SK-N-SH (cell line): ENCODE results near the gene PBX2. TPM values are rescaled to one million over a fixed set of nuclear protein-coding genes. Genes with fewer than 3 reads are reported as not detected.

Experiments
- CTCF ChIA-PET: fragments of 300-600, 350-600 bp; formaldehyde crosslinking; extraction: SDS; loops from one replicate; lab custom pipeline; 2021; lab: Yijun Ruan, JAX
- POLR2A ChIA-PET: fragments of 350-600 bp; sonication (Branson Sonifier 250); formaldehyde crosslinking; extraction: SDS; loops from one replicate; lab custom pipeline; 2020; ENCODE audit warnings: antibody characterized with exemption, inconsistent platforms; lab: Yijun Ruan, JAX
- DNase-seq: peaks from one replicate; pipeline ENCODE4 v3.0.0; 2012
- H2AFZ ChIP-seq: fragments of 200-600 bp; sonication (generic); 2 replicates; pipeline ENCODE4 v1.8.1; 2016; ENCODE audit warnings: antibody characterized with exemption, mild to moderate bottlenecking, low read depth
- H3F3A ChIP-seq: fragments of 200-600 bp; sonication (generic); replicated peaks from 2 replicates; pipeline ENCODE3; 2016; ENCODE audit warnings: antibody characterized with exemption, mild to moderate bottlenecking; ENCODE audit not compliant: insufficient read depth
- H3K27ac ChIP-seq, 2 experiments: fragments of 200-500 bp in 1 of 2; fragments of 200-600 bp in 1 of 2; sonication (Bioruptor generic) in 1 of 2; sonication (generic), shearing (Covaris generic) in 1 of 2; 2 replicates each; pipeline versions ENCODE4 v1.5.1 to v1.6.1; 2014 to 2016; ENCODE audit warnings: low read depth in 2 of 2, inconsistent platforms in 1 of 2, low read length in 1 of 2, mild to moderate bottlenecking in 1 of 2, mixed read lengths in 1 of 2
- H3K27me3 ChIP-seq: fragments of 200-600 bp; sonication (generic), shearing (Covaris generic); 2 replicates; pipeline ENCODE4 v1.6.1; 2016; ENCODE audit warnings: mixed run types; ENCODE audit not compliant: insufficient read depth
- H3K36me3 ChIP-seq, 2 experiments: fragments of 200-500 bp in 1 of 2; fragments of 200-600 bp in 1 of 2; sonication (Bioruptor generic) in 1 of 2; sonication (generic) in 1 of 2; replicated peaks in 1 of 2; 2 replicates each; pipeline versions ENCODE3 to v1.5.1; 2014 to 2016; ENCODE audit warnings: low read length in 1 of 2, mild to moderate bottlenecking in 1 of 2; ENCODE audit not compliant: insufficient read depth in 2 of 2, control insufficient read depth in 1 of 2
- H3K4me1 ChIP-seq, 2 experiments: fragments of 200-500 bp in 1 of 2; fragments of 200-600 bp in 1 of 2; sonication (Bioruptor generic) in 1 of 2; sonication (generic), shearing (Covaris generic) in 1 of 2; 2 replicates each; pipeline versions ENCODE4 v1.5.1 to v1.6.1; 2014 to 2016; ENCODE audit warnings: low read depth in 1 of 2, low read length in 1 of 2, mixed run types in 1 of 2; ENCODE audit not compliant: insufficient read depth in 2 of 2, control insufficient read depth in 1 of 2
- H3K4me2 ChIP-seq: fragments of 200-600 bp; sonication (generic), shearing (Covaris generic); 2 replicates; pipeline ENCODE4 v1.6.1; 2017; ENCODE audit warnings: mixed run types
- H3K4me3 ChIP-seq, 2 experiments: fragments of 200-500 bp in 1 of 2; fragments of 200-600 bp in 1 of 2; sonication (Bioruptor generic) in 1 of 2; sonication (generic), shearing (Covaris generic) in 1 of 2; 2 replicates each; pipeline versions ENCODE4 v1.5.1 to v1.8.1; 2014 to 2016; ENCODE audit warnings: low read depth in 2 of 2, inconsistent platforms in 1 of 2, low read length in 1 of 2, mild to moderate bottlenecking in 1 of 2, mixed read lengths in 1 of 2, moderate library complexity in 1 of 2
- H3K79me2 ChIP-seq: fragments of 200-600 bp; sonication (generic); 2 replicates; pipeline ENCODE4 v1.8.1; 2017; ENCODE audit warnings: mild to moderate bottlenecking; ENCODE audit not compliant: insufficient read depth
- H3K9ac ChIP-seq: fragments of 200-600 bp; sonication (generic); 2 replicates; pipeline ENCODE4 v1.6.1; 2017; ENCODE audit warnings: mixed run types
- H3K9me2 ChIP-seq: fragments of 200-600 bp; sonication (generic); 2 replicates; pipeline ENCODE4 v1.6.1; 2017; ENCODE audit warnings: mixed run types
- H3K9me3 ChIP-seq: fragments of 200-600 bp; sonication (generic); 2 replicates; pipeline ENCODE4 v1.6.1; 2017; ENCODE audit warnings: mixed run types, mild to moderate bottlenecking, moderate library complexity
- H4K20me1 ChIP-seq: fragments of 200-600 bp; sonication (generic); 2 replicates; pipeline ENCODE4 v1.6.1; 2017; ENCODE audit warnings: mild to moderate bottlenecking, mixed run types; ENCODE audit not compliant: insufficient read depth
- ELF1 ChIP-seq: IDR thresholded peaks from 2 replicates; pipeline ENCODE4 v1.4.0; 2012
- FOSL2 ChIP-seq: IDR thresholded peaks from 2 replicates; pipeline ENCODE4 v1.4.0; 2012; ENCODE audit warnings: low read depth, mild to moderate bottlenecking, moderate library complexity, borderline replicate concordance
- MEF2A ChIP-seq: IDR thresholded peaks from 2 replicates; pipeline ENCODE4 v1.4.0; 2012; ENCODE audit warnings: low read depth, borderline replicate concordance
- NFIC ChIP-seq: IDR thresholded peaks from 2 replicates; pipeline ENCODE4 v1.4.0; 2012; ENCODE audit warnings: borderline replicate concordance
- NRF1 ChIP-seq: IDR thresholded peaks from 2 replicates; pipeline ENCODE4 v1.6.1; 2012; ENCODE audit warnings: low read depth, mild to moderate bottlenecking, low read length
- RAD21 ChIP-seq: IDR thresholded peaks from 2 replicates; pipeline ENCODE4 v1.6.1; 2012; ENCODE audit warnings: mild to moderate bottlenecking, low read length
- TCF12 ChIP-seq: IDR thresholded peaks from 2 replicates; pipeline ENCODE4 v1.4.0; 2012
- YY1 ChIP-seq: IDR thresholded peaks from 2 replicates; pipeline ENCODE4 v1.4.0; 2012; ENCODE audit warnings: low read depth, mild to moderate bottlenecking
- WGBS: methylation state at CpG from one replicate; pipeline ENCODE4 v1.1.6; 2017; ENCODE audit warnings: low lambda C conversion rate; 5-methylcytosine and 5-hydroxymethylcytosine counted together
- polyA plus RNA-seq, 3 experiments: library from polyadenylated mRNA; depleted of rRNA; stranded (reverse); fragments of >200 nt; gene quantifications; 2 replicates each; pipeline ENCODE4 v1.2.3, GENCODE V29; 2012
- TF ChIP-seq, protein P1 (sequence below): fragments of 200-600 bp; sonication (generic); IDR thresholded peaks from 2 replicates; pipeline ENCODE4 v1.6.1; 2017; ENCODE audit warnings: antibody characterized with exemption, mild to moderate bottlenecking, moderate library complexity
- TF ChIP-seq, protein P2 (sequence below): IDR thresholded peaks from 2 replicates; pipeline ENCODE4 v1.4.0; 2012; ENCODE audit warnings: low read depth, borderline replicate concordance
- TF ChIP-seq, protein P3 (sequence below): fragments of 150-350 bp; IDR thresholded peaks from 2 replicates; pipeline ENCODE4 v1.6.1; 2016; ENCODE audit warnings: mild to moderate bottlenecking, low read depth, low read length
- TF ChIP-seq, protein P4 (sequence below): IDR thresholded peaks from 2 replicates; pipeline ENCODE4; 2012

Gene PBX2
- polyA plus RNA-seq, 1 of the 3 experiments (the other 2 are of a cell fraction), result 74.5 TPM

DNA sequence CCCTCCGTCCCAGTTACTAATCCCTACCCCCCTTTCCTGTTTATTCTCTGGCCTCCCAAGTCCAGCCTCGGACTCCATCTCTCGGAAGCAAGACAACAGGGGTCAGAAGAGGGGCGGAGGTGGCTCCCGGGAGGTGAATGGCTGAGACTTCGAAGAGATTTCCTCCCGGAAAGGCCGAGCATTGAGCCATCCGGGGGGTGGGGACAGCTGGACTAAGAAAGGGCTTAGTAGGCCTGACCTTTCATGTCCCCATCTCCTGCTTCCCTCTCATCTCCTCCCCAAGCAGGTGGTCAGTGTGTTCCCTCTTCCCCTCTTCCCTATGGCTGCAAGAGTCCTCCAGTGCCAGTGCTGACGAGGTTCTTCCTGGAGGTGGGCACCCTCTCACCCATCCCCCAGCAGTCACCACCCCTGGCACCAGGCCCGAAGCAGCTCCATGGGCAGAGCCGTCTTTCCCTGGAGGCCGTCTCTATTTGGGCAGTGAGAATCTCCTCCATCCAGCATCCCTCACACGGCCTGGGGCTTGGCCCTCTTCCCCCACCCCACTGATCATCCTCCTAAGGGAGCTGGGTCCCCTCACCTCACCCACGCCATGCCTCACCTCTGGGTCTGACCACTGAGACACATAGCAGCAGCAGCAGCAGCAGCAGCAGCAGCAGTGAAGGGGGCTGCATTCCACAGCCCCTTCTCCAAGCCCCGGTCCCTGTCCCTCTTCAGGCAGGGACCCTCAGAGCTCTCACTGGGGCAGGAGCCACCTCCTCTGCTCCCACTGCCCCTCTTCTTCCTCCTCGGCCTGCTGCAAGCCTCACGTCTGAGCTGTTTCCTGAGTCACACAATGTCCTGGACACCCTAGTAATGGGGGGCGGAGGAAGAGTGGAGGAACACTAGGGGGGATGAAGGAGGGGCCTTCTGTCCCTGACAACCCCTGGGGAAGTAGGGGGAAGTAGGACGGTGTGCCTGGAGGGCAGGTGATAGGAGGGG, 33.5 kb upstream of the PBX2 start, which contains the start of gene NOTCH4:
Gene NOTCH4, minus strand, starts transcription at position 810 of the 978 bp plus-strand sequence. Its CDS starts 139 bp downstream, at position 671.
- no peaks in the 10 kb centered on the region for H3K9me2 ChIP-seq
- no peak for TF ChIP-seq FOSL2
- TF ChIP-seq RAD21, result no peak
- TF ChIP-seq MEF2A, result no peak
- TF ChIP-seq NFIC, result no peak
- no peak for TF ChIP-seq ELF1
- TF ChIP-seq, protein P1, sequence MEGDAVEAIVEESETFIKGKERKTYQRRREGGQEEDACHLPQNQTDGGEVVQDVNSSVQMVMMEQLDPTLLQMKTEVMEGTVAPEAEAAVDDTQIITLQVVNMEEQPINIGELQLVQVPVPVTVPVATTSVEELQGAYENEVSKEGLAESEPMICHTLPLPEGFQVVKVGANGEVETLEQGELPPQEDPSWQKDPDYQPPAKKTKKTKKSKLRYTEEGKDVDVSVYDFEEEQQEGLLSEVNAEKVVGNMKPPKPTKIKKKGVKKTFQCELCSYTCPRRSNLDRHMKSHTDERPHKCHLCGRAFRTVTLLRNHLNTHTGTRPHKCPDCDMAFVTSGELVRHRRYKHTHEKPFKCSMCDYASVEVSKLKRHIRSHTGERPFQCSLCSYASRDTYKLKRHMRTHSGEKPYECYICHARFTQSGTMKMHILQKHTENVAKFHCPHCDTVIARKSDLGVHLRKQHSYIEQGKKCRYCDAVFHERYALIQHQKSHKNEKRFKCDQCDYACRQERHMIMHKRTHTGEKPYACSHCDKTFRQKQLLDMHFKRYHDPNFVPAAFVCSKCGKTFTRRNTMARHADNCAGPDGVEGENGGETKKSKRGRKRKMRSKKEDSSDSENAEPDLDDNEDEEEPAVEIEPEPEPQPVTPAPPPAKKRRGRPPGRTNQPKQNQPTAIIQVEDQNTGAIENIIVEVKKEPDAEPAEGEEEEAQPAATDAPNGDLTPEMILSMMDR, result no peak
- TF ChIP-seq YY1, result no peak
- TF ChIP-seq, protein P2, sequence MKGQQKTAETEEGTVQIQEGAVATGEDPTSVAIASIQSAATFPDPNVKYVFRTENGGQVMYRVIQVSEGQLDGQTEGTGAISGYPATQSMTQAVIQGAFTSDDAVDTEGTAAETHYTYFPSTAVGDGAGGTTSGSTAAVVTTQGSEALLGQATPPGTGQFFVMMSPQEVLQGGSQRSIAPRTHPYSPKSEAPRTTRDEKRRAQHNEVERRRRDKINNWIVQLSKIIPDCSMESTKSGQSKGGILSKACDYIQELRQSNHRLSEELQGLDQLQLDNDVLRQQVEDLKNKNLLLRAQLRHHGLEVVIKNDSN, result no peak
- TF ChIP-seq, protein P3, sequence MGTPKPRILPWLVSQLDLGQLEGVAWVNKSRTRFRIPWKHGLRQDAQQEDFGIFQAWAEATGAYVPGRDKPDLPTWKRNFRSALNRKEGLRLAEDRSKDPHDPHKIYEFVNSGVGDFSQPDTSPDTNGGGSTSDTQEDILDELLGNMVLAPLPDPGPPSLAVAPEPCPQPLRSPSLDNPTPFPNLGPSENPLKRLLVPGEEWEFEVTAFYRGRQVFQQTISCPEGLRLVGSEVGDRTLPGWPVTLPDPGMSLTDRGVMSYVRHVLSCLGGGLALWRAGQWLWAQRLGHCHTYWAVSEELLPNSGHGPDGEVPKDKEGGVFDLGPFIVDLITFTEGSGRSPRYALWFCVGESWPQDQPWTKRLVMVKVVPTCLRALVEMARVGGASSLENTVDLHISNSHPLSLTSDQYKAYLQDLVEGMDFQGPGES, result no peak
- TF ChIP-seq, protein P4, sequence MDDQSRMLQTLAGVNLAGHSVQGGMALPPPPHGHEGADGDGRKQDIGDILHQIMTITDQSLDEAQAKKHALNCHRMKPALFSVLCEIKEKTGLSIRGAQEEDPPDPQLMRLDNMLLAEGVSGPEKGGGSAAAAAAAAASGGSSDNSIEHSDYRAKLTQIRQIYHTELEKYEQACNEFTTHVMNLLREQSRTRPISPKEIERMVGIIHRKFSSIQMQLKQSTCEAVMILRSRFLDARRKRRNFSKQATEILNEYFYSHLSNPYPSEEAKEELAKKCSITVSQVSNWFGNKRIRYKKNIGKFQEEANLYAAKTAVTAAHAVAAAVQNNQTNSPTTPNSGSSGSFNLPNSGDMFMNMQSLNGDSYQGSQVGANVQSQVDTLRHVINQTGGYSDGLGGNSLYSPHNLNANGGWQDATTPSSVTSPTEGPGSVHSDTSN, result no peak
- no peak for TF ChIP-seq NRF1
- TF ChIP-seq TCF12, result no peak
- ChIA-PET POLR2A (no interaction called here), CTCF (interaction anchor here (0.7 kb wide), 1 partner anchor 23 kb away, joined by 3 read pairs; no protein-coding TSS in a partner anchor)
- no peaks in the 10 kb centered on the region for H3K79me2 ChIP-seq
- 13% methylated on average over 19 of the region's 20 CpGs for WGBS
- H4K20me1 ChIP-seq, result no peaks in the 10 kb centered on the region
- H3K4me1 ChIP-seq, result no peaks in the 10 kb centered on the region
- peaks cover 60% of the 10 kb centered on the region for H3K27me3 ChIP-seq
- no peaks in the 10 kb centered on the region for H3K9me3 ChIP-seq
- H3K4me2 ChIP-seq, result no peak within 1 kb of the TSS
- H3K36me3 ChIP-seq, result no peaks in the 10 kb centered on the region
- no peak within 1 kb of the TSS for H3K9ac ChIP-seq
- H2AFZ ChIP-seq, result no peak within 1 kb of the TSS; the same call in 1 of the 2 replicates
- H3F3A ChIP-seq, result no peaks in the 10 kb centered on the region
- no peak for DNase-seq
- no peak within 1 kb of the TSS for H3K27ac ChIP-seq
- H3K4me3 ChIP-seq, result no peak within 1 kb of the TSS
